Peyer's patch (tissue), 4 donors: ENCODE data around the gene LAMB3. TPM values are rescaled to one million over a fixed set of nuclear protein-coding genes. Genes with fewer than 3 reads are reported as not detected.

Experiments
- DNase-seq, 3 donors: peaks; one replicate each; pipeline ENCODE4 v3.0.0-alpha.2; 2017 to 2019
- H3K27ac ChIP-seq, 4 donors: fragments of 200-600 bp; sonication (generic); one replicate each; pipeline ENCODE4 v1.5.1; 2016 to 2019
- H3K27me3 ChIP-seq, 2 donors: fragments of 200-600 bp; sonication (generic); one replicate each; pipeline ENCODE4 v1.5.1; 2019
- H3K36me3 ChIP-seq, 3 donors: fragments of 200-600 bp; sonication (generic); one replicate each; pipeline ENCODE4 v1.5.1; 2016 to 2019
- H3K4me1 ChIP-seq, 4 donors: fragments of 200-600 bp; sonication (generic); one replicate each; pipeline ENCODE4 v1.5.1; 2016 to 2019
- H3K4me3 ChIP-seq, 4 donors: fragments of 200-600 bp; sonication (generic); 1 replicate in 3 of 4; 2 replicates in 1 of 4; pipeline ENCODE4 v1.5.1; 2016 to 2019; ENCODE audit warnings: mild to moderate bottlenecking in 1 of 4
- H3K9me3 ChIP-seq, 4 donors: fragments of 200-600 bp; sonication (generic); one replicate each; pipeline ENCODE4 v1.5.1; 2016 to 2019; ENCODE audit warnings: mild to moderate bottlenecking in 1 of 4
- CTCF ChIP-seq, 6 experiments: fragments of 450-650 bp in 4 of 6; fragments of 200-600 bp in 2 of 6; sonication (generic) in 1 of 6; IDR thresholded peaks; one replicate each; pipeline ENCODE4 v1.5.1; 2017 to 2019; ENCODE audit warnings: antibody characterized with exemption in 6 of 6, mild to moderate bottlenecking in 3 of 6, moderate library complexity in 1 of 6
- POLR2A ChIP-seq, 2 donors: fragments of 450-650 bp; IDR thresholded peaks; one replicate each; pipeline ENCODE4 v1.5.1; 2017; ENCODE audit warnings: antibody characterized with exemption in 2 of 2, mild to moderate bottlenecking in 2 of 2, moderate library complexity in 2 of 2
- total RNA-seq, 4 donors: library from RNA; depleted of rRNA; stranded (reverse); fragments of >200 nt; gene quantifications; one replicate each; pipeline ENCODE4 v1.1.0, GENCODE V29; 2016

The LAMB3 gene
- total RNA-seq, 4 donors from 2014 or later: 9.1 to 109 (median 104) TPM

DNA sequence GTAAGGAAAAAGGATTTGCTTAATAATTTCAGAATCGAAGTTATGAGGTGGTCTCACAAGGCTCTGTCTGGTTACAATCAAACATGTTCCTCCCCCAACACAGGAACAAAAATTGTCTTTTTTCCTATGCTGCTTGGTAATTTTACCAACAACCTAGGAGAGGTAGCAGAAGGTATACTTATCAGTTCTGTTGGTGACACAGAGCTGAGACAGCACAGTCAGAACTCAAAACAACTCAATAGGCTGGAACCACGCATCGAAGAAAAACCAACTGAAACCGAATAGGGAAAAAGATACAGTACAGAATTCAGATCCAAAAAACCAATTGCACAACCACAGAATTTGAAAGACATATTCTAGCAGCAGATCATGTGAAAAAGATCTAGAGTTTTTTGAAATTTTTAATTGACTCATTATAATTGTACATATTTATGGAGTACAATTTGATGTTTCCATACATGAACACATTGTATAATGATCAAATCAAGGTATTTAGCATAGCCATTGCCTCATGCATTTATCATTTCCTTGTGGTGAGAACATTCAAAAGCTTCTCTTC lies 26.8 kb upstream of the LAMB3 start:
- no peaks in the 10 kb centered on the region for H3K36me3 ChIP-seq
- DNase-seq: no peak
- H3K9me3 ChIP-seq: no peaks in the 10 kb centered on the region
- H3K27me3 ChIP-seq: no peaks in the 10 kb centered on the region
- no peak overlapping the region for H3K4me3 ChIP-seq
- H3K27ac ChIP-seq: no peak overlapping the region
- H3K4me1 ChIP-seq: peaks cover 0 to 15% (median 3%) of the 10 kb centered on the region in 4 donors
- no peak for TF ChIP-seq POLR2A (IDR thresholded peaks at IDR 0.05)
- TF ChIP-seq CTCF (IDR thresholded peaks at IDR 0.05): no peak

GRCh38 chr1:209675565-209676154 lies 23.4 kb upstream of the LAMB3 start:
- H3K4me1 ChIP-seq: peaks cover 0 to 26% (median 5%) of the 10 kb centered on the region in 4 donors
- no peak for TF ChIP-seq CTCF (IDR thresholded peaks at IDR 0.05)
- TF ChIP-seq POLR2A (IDR thresholded peaks at IDR 0.05): no peak
- H3K36me3 ChIP-seq: no peaks in the 10 kb centered on the region
- H3K9me3 ChIP-seq: no peaks in the 10 kb centered on the region
- no peaks in the 10 kb centered on the region for H3K27me3 ChIP-seq
- peak overlapping the region; percentile 41 to 78 (median 50) for H3K27ac ChIP-seq
- peak overlapping the region; percentile 39 to 68 (median 51) for H3K4me3 ChIP-seq
- DNase-seq: peak in 2 of 3 donors; percentile 55 to 63

DNA sequence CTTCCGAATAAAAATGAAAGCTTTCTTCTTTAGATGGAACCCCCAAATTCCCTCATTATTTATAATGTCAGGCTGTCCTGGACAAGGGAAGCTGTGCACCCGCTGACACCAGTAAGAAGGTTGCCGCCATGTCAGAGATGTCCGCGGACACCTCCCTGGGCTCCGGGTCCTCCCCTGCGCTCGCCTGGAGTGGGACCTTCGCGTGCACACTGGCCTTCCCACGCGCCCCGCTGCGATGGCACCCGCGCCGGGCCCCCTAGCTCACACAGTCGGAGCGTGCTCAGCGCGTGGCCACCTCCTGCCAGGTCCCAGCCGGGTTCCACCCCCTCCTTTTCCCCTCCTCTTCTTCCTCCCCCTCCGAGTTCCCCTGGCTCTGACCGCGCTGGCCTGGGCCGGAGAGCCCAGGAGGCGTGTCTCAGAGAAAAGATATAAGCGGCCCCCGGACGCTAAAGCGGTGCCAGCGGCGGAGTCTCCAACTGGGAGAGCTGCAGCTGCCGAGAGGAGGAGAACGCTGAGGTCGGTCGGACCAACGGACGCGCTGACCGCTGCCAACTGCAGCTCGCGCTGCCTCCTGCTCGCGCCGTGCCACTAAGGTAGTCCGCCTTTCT lies 22.8 kb upstream of the LAMB3 start, which contains the start of gene G0S2:
TSS of gene G0S2 (plus strand) at position 456 of the 608 bp plus-strand sequence. CDS start 273 bp downstream, outside the sequence.
- TF ChIP-seq POLR2A (IDR thresholded peaks at IDR 0.05): peak; percentile 37 to 89
- TF ChIP-seq CTCF (IDR thresholded peaks at IDR 0.05): no peak
- H3K4me3 ChIP-seq: peak within 1 kb of the TSS; percentile 39 to 68 (median 51)
- H3K36me3 ChIP-seq: no peaks in the 10 kb centered on the region

GRCh38 chr1:209673631-209674417 lies 21.6 kb upstream of the LAMB3 start:
- Histone ChIP-seq H3K27me3 (no peaks in the 10 kb centered on the region), H3K4me1 (peaks cover 0 to 26% (median 5%) of the 10 kb centered on the region in 4 donors), H3K27ac (peak overlapping the region in 1 of 4 donors; percentile 78), H3K4me3 (peak overlapping the region in 1 of 4 donors; percentile 1), H3K36me3 (no peaks in the 10 kb centered on the region), H3K9me3 (no peaks in the 10 kb centered on the region)
- no peak for TF ChIP-seq CTCF (IDR thresholded peaks at IDR 0.05)
- TF ChIP-seq POLR2A (IDR thresholded peaks at IDR 0.05): no peak
- peak in 1 of 3 donors; percentile 59 for DNase-seq

More for the DNA sequence above, 22.8 kb upstream of the LAMB3 start, which contains the start of gene G0S2:
- peak; percentile 41 to 83 (median 74) for DNase-seq
- Histone ChIP-seq H3K27ac (peak within 1 kb of the TSS; percentile 41 to 78 (median 50)), H3K27me3 (no peaks in the 10 kb centered on the region), H3K9me3 (no peaks in the 10 kb centered on the region), H3K4me1 (peaks cover 0 to 26% (median 5%) of the 10 kb centered on the region in 4 donors)
